Mesendoderm (in vitro differentiated cells): Measurements from ENCODE around the gene UBE4A.
A peak's percentile ranks its signal among the peaks of the same experiment; 100 is the strongest.
"Not testable (repeated sequence)": the region's sequence is repeated elsewhere in the genome, so short reads cannot be mapped to it uniquely, and the experiment has no call there.

Experiments
- DNase-seq: peaks from one replicate; pipeline ENCODE4 v3.0.0; 2013
- H2AK5ac ChIP-seq: 2 replicates; pipeline ENCODE4 v1.6.1; 2013; ENCODE audit warnings: low read length, inconsistent platforms
- H2BK120ac ChIP-seq: 2 replicates; pipeline ENCODE4 v1.6.1; 2013; ENCODE audit warnings: low read depth, mild to moderate bottlenecking, low read length, moderate library complexity, mixed read lengths
- H2BK15ac ChIP-seq: replicated peaks from 2 replicates; pipeline ENCODE4 v1.6.1; 2013; ENCODE audit warnings: low read depth, mild to moderate bottlenecking, moderate library complexity
- H2BK5ac ChIP-seq: 2 replicates; pipeline ENCODE4 v1.6.1; 2013; ENCODE audit warnings: low read length, inconsistent platforms
- H3K18ac ChIP-seq: 2 replicates; pipeline ENCODE4 v1.6.1; 2013; ENCODE audit warnings: mild to moderate bottlenecking, low read length, mixed read lengths
- H3K23ac ChIP-seq: one replicate; pipeline ENCODE4 v1.6.1; 2013; ENCODE audit warnings: low read length
- H3K27ac ChIP-seq: 2 replicates; pipeline ENCODE4 v1.5.1; 2013; ENCODE audit warnings: low read depth, mild to moderate bottlenecking, inconsistent platforms, low read length, moderate library complexity
- H3K27me3 ChIP-seq: 2 replicates; pipeline ENCODE4 v1.6.1; 2013; ENCODE audit warnings: low read length, control low read depth, mild to moderate bottlenecking, inconsistent platforms; ENCODE audit not compliant: insufficient read depth, poor library complexity
- H3K36me3 ChIP-seq: 2 replicates; pipeline ENCODE4 v1.6.1; 2013; ENCODE audit warnings: low read length, inconsistent platforms; ENCODE audit not compliant: control insufficient read depth, insufficient read depth
- H3K4ac ChIP-seq: one replicate; pipeline ENCODE4 v1.6.1; 2013; ENCODE audit warnings: low read depth, mild to moderate bottlenecking, low read length, moderate library complexity
- H3K4me1 ChIP-seq: 2 replicates; pipeline ENCODE4 v1.6.1; 2013; ENCODE audit warnings: low read depth, low read length, inconsistent platforms; ENCODE audit not compliant: control insufficient read depth
- H3K4me2 ChIP-seq: 2 replicates; pipeline ENCODE4 v1.6.1; 2013; ENCODE audit warnings: low read length
- H3K4me3 ChIP-seq: 2 replicates; pipeline ENCODE4 v1.5.1; 2013; ENCODE audit warnings: mild to moderate bottlenecking, low read length
- H3K56ac ChIP-seq: one replicate; pipeline ENCODE4 v1.6.1; 2013; ENCODE audit warnings: low read length
- H3K79me1 ChIP-seq: 2 replicates; pipeline ENCODE4 v1.6.1; 2013; ENCODE audit warnings: low read length, inconsistent platforms
- H3K79me2 ChIP-seq: 2 replicates; pipeline ENCODE4 v1.6.1; 2013; ENCODE audit warnings: mild to moderate bottlenecking, low read length; ENCODE audit not compliant: control insufficient read depth, insufficient read depth
- H3K9ac ChIP-seq: 2 replicates; pipeline ENCODE4 v1.6.1; 2013; ENCODE audit warnings: low read length, inconsistent platforms
- H4K5ac ChIP-seq: one replicate; pipeline ENCODE4 v1.6.1; 2013; ENCODE audit warnings: low read length
- H4K8ac ChIP-seq: one replicate; pipeline ENCODE4 v1.6.1; 2013; ENCODE audit warnings: low read depth, mild to moderate bottlenecking, control low read depth, low read length, moderate library complexity
- WGBS: extraction: QIAGEN DNeasy Blood & Tissue Kit; methylation state at CpG from one replicate; pipeline ENCODE4 v1.1.7; 2013; ENCODE audit warnings: low lambda C conversion rate, missing lambda C conversion rate; ENCODE audit not compliant: insufficient coverage; ENCODE audit errors: extremely low coverage; 5-methylcytosine and 5-hydroxymethylcytosine counted together

UBE4A gene

DNA sequence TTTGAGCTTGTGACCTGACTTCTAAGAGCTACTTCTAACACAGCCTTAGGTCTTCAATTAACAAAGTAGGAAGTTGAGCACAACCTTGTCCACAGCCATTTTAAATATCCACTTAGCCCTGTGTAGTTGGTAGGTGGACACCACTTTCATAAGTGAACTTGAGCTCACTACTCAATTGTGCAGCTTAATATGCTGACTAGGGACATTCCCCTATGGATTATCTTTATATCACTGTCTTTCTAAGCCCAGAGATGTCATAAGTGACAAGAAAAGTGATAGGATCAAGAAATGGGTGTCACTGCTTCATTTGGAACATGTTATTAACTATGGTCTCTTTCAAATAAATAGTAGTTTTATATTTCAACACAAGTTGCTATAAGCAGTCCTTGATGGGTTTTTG lies 38.0 kb downstream of the UBE4A start:
- Histone ChIP-seq H4K8ac (no peak overlapping the region), H2BK120ac (no peak overlapping the region), H4K5ac (no peak overlapping the region), H2BK5ac (no peak overlapping the region), H3K4me3 (no peak overlapping the region), H3K36me3 (peaks cover 2% of the 10 kb centered on the region), H3K23ac (no peak overlapping the region), H3K18ac (no peak overlapping the region), H3K56ac (no peak overlapping the region), H3K4me1 (no peaks in the 10 kb centered on the region), H2BK15ac (no peak overlapping the region), H3K9ac (no peak overlapping the region), H3K4ac (no peak overlapping the region), H3K79me1 (peaks cover 6% of the 10 kb centered on the region), H3K27ac (no peak overlapping the region), H3K27me3 (no peaks in the 10 kb centered on the region), H2AK5ac (no peak overlapping the region), H3K4me2 (no peak overlapping the region), H3K79me2 (peaks cover 10% of the 10 kb centered on the region)
- DNase-seq, result no peak

DNA sequence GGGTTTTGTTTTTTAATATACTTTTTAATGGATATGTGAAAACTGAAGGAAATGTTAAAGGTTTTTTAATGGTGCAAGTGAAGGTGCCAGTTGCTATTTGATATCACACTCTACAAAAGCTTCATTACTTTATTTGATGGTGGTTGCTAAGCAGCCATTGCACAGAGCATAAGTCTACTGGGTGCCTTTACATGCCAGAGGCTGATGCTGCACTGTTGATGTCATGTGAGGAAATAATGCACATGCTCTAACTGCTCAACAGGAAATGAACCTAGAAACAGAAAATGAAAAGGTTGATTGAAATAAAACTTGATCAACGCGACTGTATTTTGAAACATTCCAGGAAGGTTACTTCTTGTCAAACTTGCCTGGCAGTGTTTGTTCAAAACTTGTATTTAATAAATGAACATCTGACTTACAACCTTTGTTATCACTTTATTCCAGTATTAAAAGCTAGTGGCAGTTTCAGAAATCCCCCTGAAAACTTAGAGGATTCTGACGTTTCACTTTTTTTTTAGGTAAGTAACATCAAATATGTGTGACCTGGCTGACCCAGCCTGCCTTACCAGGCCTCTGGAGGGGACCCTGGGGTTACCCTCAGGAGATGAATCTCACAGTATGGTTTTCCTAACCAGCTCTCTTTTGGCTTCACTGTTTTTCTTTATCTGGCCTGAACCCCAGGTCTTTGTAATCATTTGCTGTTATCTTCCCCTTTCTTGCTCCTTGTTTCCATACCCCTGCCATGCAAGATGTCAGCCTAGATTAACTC lies 39.6 kb downstream of the UBE4A start:
- Histone ChIP-seq H3K23ac (no peak overlapping the region), H3K36me3 (peaks cover 2% of the 10 kb centered on the region), H3K79me1 (peaks cover 6% of the 10 kb centered on the region), H4K5ac (no peak overlapping the region), H3K4ac (no peak overlapping the region), H2BK120ac (no peak overlapping the region), H3K56ac (no peak overlapping the region), H3K18ac (no peak overlapping the region), H3K79me2 (peaks cover 20% of the 10 kb centered on the region), H2BK5ac (no peak overlapping the region), H3K4me3 (no peak overlapping the region), H2AK5ac (no peak overlapping the region), H3K4me1 (no peaks in the 10 kb centered on the region), H3K27ac (no peak overlapping the region), H3K9ac (no peak overlapping the region), H3K4me2 (no peak overlapping the region), H4K8ac (no peak overlapping the region), H2BK15ac (no peak overlapping the region), H3K27me3 (no peaks in the 10 kb centered on the region)
- DNase-seq, result no peak
- WGBS, result no CpG with 5 or more reads among the region's 3 CpGs

DNA sequence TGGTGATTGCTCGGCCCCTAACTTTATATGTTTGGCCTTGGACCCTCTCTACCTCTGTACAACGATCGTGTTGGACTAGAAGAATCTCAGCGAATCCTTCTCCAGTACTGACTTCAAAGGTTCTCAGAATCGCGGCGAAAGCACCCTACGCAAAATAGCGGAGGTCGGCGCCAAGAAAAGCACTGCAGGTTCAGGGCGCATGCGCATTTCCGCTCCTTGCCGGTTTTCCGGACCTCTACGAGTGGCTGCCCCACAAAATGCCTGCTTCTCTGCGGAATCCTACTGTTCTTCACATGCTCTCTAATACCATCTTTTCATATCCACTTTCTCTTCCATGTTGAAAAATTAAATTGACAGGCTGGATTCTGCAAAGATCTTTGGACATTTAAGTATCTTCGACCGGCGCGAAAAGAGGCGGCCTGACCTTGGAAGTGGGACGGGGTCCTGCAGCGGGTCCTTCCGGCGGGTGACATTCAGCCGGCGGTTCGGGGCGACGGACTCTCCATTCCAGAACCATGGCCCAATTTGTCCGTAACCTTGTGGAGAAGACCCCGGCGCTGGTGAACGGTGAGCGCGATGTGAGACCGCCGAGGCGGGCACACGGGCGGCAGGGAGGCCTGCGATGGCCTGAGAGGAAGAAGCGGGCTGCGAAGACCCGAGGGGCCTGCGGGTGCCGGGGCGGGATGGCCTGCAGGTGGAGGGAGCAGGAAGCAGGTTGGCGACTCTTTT lies 41.9 kb downstream of the UBE4A start, which contains the start of gene ATP5MG:
TSS of gene ATP5MG (plus strand) at position 456 of the 729 bp plus-strand sequence. CDS start at position 516, 60 bp downstream.
- Histone ChIP-seq H3K27me3 (no peaks in the 10 kb centered on the region), H3K4ac (peak within 1 kb of the TSS; percentile 72), H2BK15ac (no peak within 1 kb of the TSS), H3K4me3 (peak within 1 kb of the TSS; percentile 97), H3K36me3 (no peaks in the 10 kb centered on the region), H4K8ac (no peak within 1 kb of the TSS), H2BK120ac (no peak within 1 kb of the TSS), H3K18ac (peak within 1 kb of the TSS; percentile 43), H3K27ac (peak within 1 kb of the TSS; percentile 60), H2AK5ac (peak within 1 kb of the TSS; percentile 83), H3K79me1 (peaks cover 6% of the 10 kb centered on the region), H2BK5ac (no peak within 1 kb of the TSS), H3K56ac (peak within 1 kb of the TSS; percentile 86), H3K79me2 (peaks cover 31% of the 10 kb centered on the region), H3K4me2 (peak within 1 kb of the TSS; percentile 93), H3K23ac (no peak within 1 kb of the TSS), H4K5ac (peak within 1 kb of the TSS; percentile 59), H3K4me1 (no peaks in the 10 kb centered on the region), H3K9ac (peak within 1 kb of the TSS; percentile 82)
- peak; percentile 91 for DNase-seq
- WGBS, result no CpG with 5 or more reads among the region's 51 CpGs

DNA sequence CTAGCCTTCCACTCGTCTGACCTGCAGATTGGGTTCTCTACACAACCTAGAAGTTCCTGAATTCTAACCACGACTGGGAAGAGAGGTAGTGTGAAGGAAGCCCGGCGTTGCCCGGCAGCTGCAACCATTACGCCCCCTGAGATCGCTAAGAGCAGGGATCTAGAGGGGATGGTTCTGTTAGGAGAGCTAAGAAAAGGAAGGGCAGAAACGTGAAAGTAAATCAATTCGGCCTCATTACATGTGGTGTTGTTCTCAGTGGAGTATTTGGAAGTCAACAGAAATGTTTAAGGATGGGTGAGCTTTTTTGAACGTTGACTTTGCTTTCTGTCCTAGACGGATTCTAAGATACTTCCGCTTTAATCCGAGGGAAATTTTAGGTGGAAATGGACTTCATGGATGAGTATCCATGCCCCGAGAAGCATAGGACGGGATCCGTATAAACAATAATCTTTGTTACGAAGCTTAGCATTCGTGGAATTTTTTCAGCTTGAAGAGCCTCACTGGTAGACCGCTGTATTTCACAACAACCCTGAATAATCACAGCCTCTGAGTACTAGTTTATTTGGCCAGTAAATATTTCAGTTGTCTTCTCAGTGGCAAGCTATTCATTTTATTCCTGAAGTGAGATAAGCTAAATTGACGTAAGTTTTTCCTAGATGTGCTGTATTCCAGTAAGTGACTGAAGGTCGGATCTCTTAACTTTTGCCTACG lies 42.6 kb downstream of the UBE4A start:
- H4K5ac ChIP-seq, result no peak overlapping the region
- WGBS, result no CpG with 5 or more reads among the region's 22 CpGs
- H2BK120ac ChIP-seq, result no peak overlapping the region
- peaks cover 10% of the 10 kb centered on the region for H3K79me1 ChIP-seq
- H3K4ac ChIP-seq, result no peak overlapping the region
- peak overlapping the region; percentile 76 for H3K9ac ChIP-seq
- no peak overlapping the region for H3K23ac ChIP-seq
- H3K27ac ChIP-seq, result peak overlapping the region; percentile 4
- H3K36me3 ChIP-seq, result peaks cover 2% of the 10 kb centered on the region
- no peak overlapping the region for H2BK5ac ChIP-seq
- H2AK5ac ChIP-seq, result peak overlapping the region; percentile 83
- no peak overlapping the region for H2BK15ac ChIP-seq
- peak overlapping the region; percentile 86 for H3K56ac ChIP-seq
- peak overlapping the region; percentile 43 for H3K18ac ChIP-seq
- H3K79me2 ChIP-seq, result peaks cover 35% of the 10 kb centered on the region
- peak; percentile 31 for DNase-seq
- H4K8ac ChIP-seq, result no peak overlapping the region
- H3K4me2 ChIP-seq, result peak overlapping the region; percentile 93
- no peaks in the 10 kb centered on the region for H3K4me1 ChIP-seq
- peak overlapping the region; percentile 97 for H3K4me3 ChIP-seq
- H3K27me3 ChIP-seq, result no peaks in the 10 kb centered on the region

DNA sequence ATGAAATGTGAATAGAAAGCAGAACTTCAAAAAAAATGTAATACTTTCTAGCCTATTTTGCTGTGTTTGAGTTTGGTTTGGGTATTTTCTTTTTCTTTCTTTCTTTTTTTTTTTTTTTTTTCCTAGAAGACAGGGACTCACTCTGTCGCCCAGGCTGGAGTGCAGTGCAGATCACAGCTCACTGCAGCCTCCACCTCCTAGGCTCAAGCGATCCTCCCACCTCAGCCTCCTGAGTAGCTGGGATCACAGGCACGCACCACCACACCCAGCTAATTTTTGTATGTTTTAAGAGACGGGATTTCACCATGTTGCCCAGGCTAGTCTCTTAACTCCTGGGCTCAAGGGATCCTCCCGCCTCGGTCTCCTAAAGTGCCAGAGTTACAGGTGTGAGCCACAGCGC lies 43.2 kb downstream of the UBE4A start:
- no CpG with 5 or more reads among the region's 7 CpGs for WGBS
- not testable (repeated sequence) for H3K27ac ChIP-seq, H4K5ac ChIP-seq

More for the DNA sequence above, 43.2 kb downstream of the UBE4A start:
- not testable (repeated sequence) for H2BK15ac ChIP-seq, H2BK5ac ChIP-seq, DNase-seq, H3K4me1 ChIP-seq, H4K8ac ChIP-seq, H2BK120ac ChIP-seq, H3K4ac ChIP-seq, H2AK5ac ChIP-seq, H3K36me3 ChIP-seq, H3K23ac ChIP-seq, H3K27me3 ChIP-seq, H3K18ac ChIP-seq
- peak overlapping the region; percentile 76 for H3K9ac ChIP-seq
- H3K79me1 ChIP-seq, result peaks cover 10% of the 10 kb centered on the region
- peak overlapping the region; percentile 97 for H3K4me3 ChIP-seq
- H3K4me2 ChIP-seq, result peak overlapping the region; percentile 93
- H3K56ac ChIP-seq, result peak overlapping the region; percentile 86
- H3K79me2 ChIP-seq, result peaks cover 35% of the 10 kb centered on the region
